Right lobe of liver (tissue), 6 donors: ENCODE data around the gene CDC42EP4. TPM values are rescaled to one million over a fixed set of nuclear protein-coding genes. Genes with fewer than 3 reads are reported as not detected.

ENCODE experiments used
- ATAC-seq, 4 donors: fragments of 200-7000 bp; cut with Tn5 transposase; one replicate each; pipeline ENCODE4 v1.9.1; 2020; ENCODE audit warnings: mild to moderate bottlenecking in 4 of 4, moderate library complexity in 4 of 4
- DNase-seq, 3 donors: peaks; one replicate each; pipeline ENCODE4 v3.0.0-alpha.2; 2020
- H3K27ac ChIP-seq, 3 donors: fragments of 200-600 bp; one replicate each; pipeline ENCODE4 v1.8.0; 2022
- H3K27me3 ChIP-seq, 2 donors: fragments of 200-600 bp; one replicate each; pipeline ENCODE4 v1.8.0; 2022
- H3K36me3 ChIP-seq, 4 donors: fragments of 200-600 bp; sonication (generic) in 1 of 4; one replicate each; pipeline versions ENCODE4 v1.5.1 to v1.8.0; 2017 to 2022; ENCODE audit warnings: control low read depth in 1 of 4
- H3K4me1 ChIP-seq, 4 donors: fragments of 200-600 bp; sonication (generic) in 1 of 4; one replicate each; pipeline versions ENCODE4 v1.5.1 to v1.8.0; 2017 to 2022; ENCODE audit warnings: control low read depth in 1 of 4
- H3K4me3 ChIP-seq, 3 donors: fragments of 200-600 bp; one replicate each; pipeline ENCODE4 v1.8.0; 2022
- H3K9me3 ChIP-seq, 4 donors: fragments of 200-600 bp; sonication (generic) in 1 of 4; one replicate each; pipeline versions ENCODE4 v1.5.1 to v1.8.0; 2017 to 2022; ENCODE audit warnings: control low read depth in 1 of 4
- POLR2A ChIP-seq: fragments of 450-650 bp; IDR thresholded peaks from one replicate; pipeline ENCODE4 v1.6.1; 2017; ENCODE audit warnings: antibody characterized with exemption, mild to moderate bottlenecking
- WGBS: methylation state at CpG from one replicate; pipeline ENCODE4 v1.1.6; 2018; ENCODE audit warnings: low coverage, low lambda C conversion rate; ENCODE audit not compliant: insufficient coverage; ENCODE audit errors: missing lambda C conversion rate; 5-methylcytosine and 5-hydroxymethylcytosine counted together
- intact Hi-C, 2 donors: fragments of 100-400 bp; cut with DNase I; formaldehyde crosslinking; loops; one replicate each; pipeline versions ENCODE4 v1.11.2 to v1.14.1; 2022
- total RNA-seq, 6 experiments: library from RNA; depleted of rRNA in 2 of 6; stranded (reverse); fragments of >200 nt in 2 of 6; fragmentation: NEBNext Ultra II Directional in 3 of 6; extraction: Animal tissue kit (Norgen Biotek cat#: 25700) in 3 of 6; gene quantifications; one replicate each; pipeline versions ENCODE4 v1.1.0 to v1.2.4, GENCODE V29; 2016 to 2023
- TF ChIP-seq, protein P1 (sequence below), 4 donors: fragments of 200-600 bp in 3 of 4; fragments of 450-650 bp in 1 of 4; IDR thresholded peaks; one replicate each; pipeline versions ENCODE4 v1.5.1 to v1.8.0; 2016 to 2022; ENCODE audit warnings: antibody characterized with exemption in 4 of 4, mild to moderate bottlenecking in 2 of 4
- donor health status: DM: no; HTN: yes; CAD: no.
- donor health status: DM: no; HTN: no; CAD: no.
- donor health status: DM: no; HTN: no; CAD: no.
- donor health status: DM: no; HTN: yes; CAD: no.
- donor health status: DM: no; HTN: yes; CAD: no.

Gene CDC42EP4
- total RNA-seq, 6 experiments from 2014 or later = 27.5 to 34.9 (median 30.9) TPM

DNA sequence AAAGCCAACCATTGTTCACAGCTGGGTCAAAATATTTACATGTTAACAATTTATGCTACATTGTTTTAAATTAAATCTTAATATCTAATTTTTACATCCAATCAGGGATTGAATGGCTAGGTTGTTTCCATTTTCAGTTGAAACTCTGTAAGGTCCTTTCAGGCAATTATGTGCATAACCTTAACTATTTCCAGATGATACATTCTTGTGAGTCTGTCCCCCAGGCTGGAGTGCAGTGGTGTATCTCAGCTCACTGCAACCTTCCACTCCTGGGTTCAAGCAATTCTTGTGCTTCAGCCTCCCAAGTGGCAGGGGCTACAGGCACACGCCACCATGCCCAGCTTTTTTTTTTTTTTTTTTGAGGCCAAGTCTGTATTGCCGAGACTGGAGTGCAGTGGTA is 10.4 kb downstream of the CDC42EP4 start:
- H3K4me1 ChIP-seq = peaks cover 0 to 73% (median 27%) of the 10 kb centered on the region in 4 donors
- no peaks in the 10 kb centered on the region for H3K9me3 ChIP-seq
- no peak overlapping the region for H3K4me3 ChIP-seq
- no peaks in the 10 kb centered on the region for H3K27me3 ChIP-seq
- intact Hi-C loops = no loop called here
- no peaks in the 10 kb centered on the region for H3K36me3 ChIP-seq
- 81% methylated on average over 2 of the region's 2 CpGs for WGBS
- no peak for TF ChIP-seq POLR2A
- TF ChIP-seq, protein P1, sequence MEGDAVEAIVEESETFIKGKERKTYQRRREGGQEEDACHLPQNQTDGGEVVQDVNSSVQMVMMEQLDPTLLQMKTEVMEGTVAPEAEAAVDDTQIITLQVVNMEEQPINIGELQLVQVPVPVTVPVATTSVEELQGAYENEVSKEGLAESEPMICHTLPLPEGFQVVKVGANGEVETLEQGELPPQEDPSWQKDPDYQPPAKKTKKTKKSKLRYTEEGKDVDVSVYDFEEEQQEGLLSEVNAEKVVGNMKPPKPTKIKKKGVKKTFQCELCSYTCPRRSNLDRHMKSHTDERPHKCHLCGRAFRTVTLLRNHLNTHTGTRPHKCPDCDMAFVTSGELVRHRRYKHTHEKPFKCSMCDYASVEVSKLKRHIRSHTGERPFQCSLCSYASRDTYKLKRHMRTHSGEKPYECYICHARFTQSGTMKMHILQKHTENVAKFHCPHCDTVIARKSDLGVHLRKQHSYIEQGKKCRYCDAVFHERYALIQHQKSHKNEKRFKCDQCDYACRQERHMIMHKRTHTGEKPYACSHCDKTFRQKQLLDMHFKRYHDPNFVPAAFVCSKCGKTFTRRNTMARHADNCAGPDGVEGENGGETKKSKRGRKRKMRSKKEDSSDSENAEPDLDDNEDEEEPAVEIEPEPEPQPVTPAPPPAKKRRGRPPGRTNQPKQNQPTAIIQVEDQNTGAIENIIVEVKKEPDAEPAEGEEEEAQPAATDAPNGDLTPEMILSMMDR (IDR thresholded peaks at IDR 0.05) = no peak
- no peak for ATAC-seq
- no peak for DNase-seq
- H3K27ac ChIP-seq = peak overlapping the region in 1 of 3 donors; percentile 63

DNA sequence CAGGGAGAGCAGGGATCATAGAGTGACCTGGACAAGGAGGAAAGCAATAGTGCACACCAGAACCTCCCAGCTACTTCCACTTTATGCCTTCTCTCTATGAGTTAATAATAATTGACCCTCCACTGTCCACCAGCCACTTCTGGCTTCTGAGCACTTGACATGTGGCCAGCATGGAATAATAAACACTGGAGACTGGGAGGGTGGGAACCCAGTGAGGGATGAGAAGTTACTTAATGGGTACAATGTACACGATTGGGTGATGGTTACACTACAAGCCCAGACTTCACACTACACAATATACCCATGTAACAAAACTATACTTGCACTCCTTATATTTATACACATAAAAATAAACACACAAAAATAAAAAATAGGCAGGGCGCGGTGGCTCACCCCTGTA is 11.4 kb downstream of the CDC42EP4 start:
- WGBS = 20% methylated on average over 1 of the region's 3 CpGs

DNA sequence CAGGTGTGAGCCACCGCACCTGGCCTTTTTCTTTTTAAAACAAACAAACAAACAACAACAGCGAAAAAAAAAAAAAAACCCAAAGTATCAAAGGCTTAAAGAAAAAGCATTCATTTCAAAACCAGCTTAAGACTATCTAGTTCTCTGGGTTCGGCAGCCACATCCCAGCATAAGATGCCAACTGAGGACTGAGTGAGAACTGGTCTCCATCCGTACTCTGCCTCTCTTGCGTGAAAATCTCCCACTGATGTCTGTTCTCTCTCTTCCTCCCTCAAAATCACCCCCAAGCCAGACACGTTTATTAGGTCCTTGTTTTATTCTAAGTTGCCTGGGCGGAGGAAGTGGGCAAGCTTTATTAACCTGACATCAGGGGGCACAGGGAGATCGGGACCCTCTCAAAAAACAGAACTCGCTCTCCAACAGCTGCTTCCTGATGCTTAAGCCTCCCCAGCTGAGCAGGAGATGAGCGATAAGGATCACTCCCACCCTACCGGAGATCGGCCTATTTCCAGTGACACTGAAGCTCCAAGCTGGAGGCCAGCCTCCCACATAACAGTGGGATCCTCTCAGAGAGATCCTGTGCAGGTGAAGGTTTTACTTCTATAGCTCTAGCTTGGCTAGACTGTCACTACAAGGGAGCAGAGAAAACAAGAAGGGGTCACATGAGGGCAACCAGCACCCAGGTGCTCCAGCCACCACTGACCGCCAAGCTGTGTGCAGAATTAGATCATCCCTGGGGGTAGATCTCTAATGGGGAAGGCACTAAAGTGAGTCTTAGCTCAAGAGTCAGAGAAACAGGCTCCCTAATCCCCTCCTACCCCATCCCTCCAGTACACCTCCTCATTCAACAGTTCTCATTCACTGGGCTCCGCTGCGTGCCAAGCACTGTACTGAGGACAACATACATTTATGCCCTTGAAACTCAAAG is 13.6 kb downstream of the CDC42EP4 start:
- no peaks in the 10 kb centered on the region for H3K9me3 ChIP-seq
- no peak for TF ChIP-seq POLR2A
- TF ChIP-seq, protein P1 (IDR thresholded peaks at IDR 0.05) = no peak
- ATAC-seq (peak; percentile 32 to 70 (median 58)), DNase-seq (no peak)
- 41% methylated on average over 11 of the region's 15 CpGs for WGBS
- H3K4me3 ChIP-seq = no peak overlapping the region
- H3K4me1 ChIP-seq = peaks cover 0 to 72% (median 33%) of the 10 kb centered on the region in 4 donors
- intact Hi-C loops = no loop called here
- H3K36me3 ChIP-seq = no peaks in the 10 kb centered on the region
- peak overlapping the region; percentile 4 to 97 (median 31) for H3K27ac ChIP-seq
- H3K27me3 ChIP-seq = no peaks in the 10 kb centered on the region

More for the DNA sequence above, 11.4 kb downstream of the CDC42EP4 start:
- H3K4me3 ChIP-seq = no peak overlapping the region
- no peaks in the 10 kb centered on the region for H3K27me3 ChIP-seq
- H3K36me3 ChIP-seq = no peaks in the 10 kb centered on the region
- H3K4me1 ChIP-seq = peaks cover 0 to 68% (median 27%) of the 10 kb centered on the region in 4 donors
- intact Hi-C loops = no loop called here
- H3K27ac ChIP-seq = peak overlapping the region in 1 of 3 donors; percentile 63
- TF ChIP-seq, protein P1 (IDR thresholded peaks at IDR 0.05) = no peak
- TF ChIP-seq POLR2A = no peak
- ATAC-seq (peak; percentile 5 to 51 (median 44)), DNase-seq (no peak)
- H3K9me3 ChIP-seq = no peaks in the 10 kb centered on the region

DNA sequence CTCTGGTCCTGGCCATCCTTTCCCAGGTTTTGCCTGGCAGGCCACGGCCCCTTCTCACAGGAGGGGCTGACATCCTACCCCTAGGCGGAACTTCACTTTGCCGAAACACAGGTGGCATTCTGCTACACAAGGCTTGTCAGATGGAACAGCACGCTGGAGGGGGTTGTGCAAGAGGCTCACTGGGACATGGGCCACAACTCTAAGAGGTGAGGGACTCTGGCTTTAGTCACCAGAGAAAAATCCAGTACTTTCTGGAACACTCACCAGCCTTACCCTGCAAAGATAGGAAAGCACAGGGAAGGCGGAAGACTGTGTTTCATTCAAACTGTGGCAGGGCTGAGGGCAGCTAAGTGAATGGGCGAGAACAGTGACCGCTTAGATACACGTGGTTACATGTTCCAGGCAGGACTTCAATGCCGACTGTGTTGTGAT is 18.3 kb downstream of the CDC42EP4 start:
- no peaks in the 10 kb centered on the region for H3K9me3 ChIP-seq
- H3K36me3 ChIP-seq = no peaks in the 10 kb centered on the region
- DNase-seq (peak; percentile 81 to 94 (median 90)), ATAC-seq (peak; percentile 51 to 66 (median 59))
- H3K27me3 ChIP-seq = no peaks in the 10 kb centered on the region
- intact Hi-C loops = no loop called here
- 11% methylated on average over 9 of the region's 9 CpGs for WGBS
- H3K4me3 ChIP-seq = no peak overlapping the region
- H3K4me1 ChIP-seq = peaks cover 0 to 89% (median 51%) of the 10 kb centered on the region in 4 donors
- TF ChIP-seq, protein P1 (IDR thresholded peaks at IDR 0.05) = no peak
- no peak for TF ChIP-seq POLR2A
- H3K27ac ChIP-seq = peak overlapping the region; percentile 94 to 99 (median 97)
